Neutrophil (primary cell): ENCODE results near the gene ADAMTSL4.
"Not testable (repeated sequence)": the region's sequence is repeated elsewhere in the genome, so short reads cannot be mapped to it uniquely, and the experiment has no call there.

Source experiments
- H3K27ac ChIP-seq: fragments of 200-600 bp; sonication (generic); 2 replicates; pipeline ENCODE4 v1.5.1; 2016; ENCODE audit warnings: mild to moderate bottlenecking, moderate library complexity
- H3K27me3 ChIP-seq: fragments of 200-600 bp; sonication (generic); 2 replicates; pipeline ENCODE4 v1.6.0; 2016; ENCODE audit warnings: mild to moderate bottlenecking
- H3K36me3 ChIP-seq: fragments of 200-600 bp; sonication (generic); 2 replicates; pipeline ENCODE4 v1.5.1; 2017
- H3K4me1 ChIP-seq, 2 experiments: fragments of 200-600 bp in 1 of 2; sonication (generic) in 1 of 2; 1 replicate in 1 of 2; 2 replicates in 1 of 2; pipeline versions ENCODE4 v1.5.1 to v1.6.1; 2013 to 2016; ENCODE audit warnings: low read depth in 1 of 2, low read length in 1 of 2, mild to moderate bottlenecking in 1 of 2, moderate library complexity in 1 of 2; ENCODE audit not compliant: control insufficient read depth in 1 of 2, insufficient read depth in 1 of 2
- H3K4me3 ChIP-seq, 2 experiments: fragments of 200-600 bp in 1 of 2; sonication (generic) in 1 of 2; 1 replicate in 1 of 2; 2 replicates in 1 of 2; pipeline ENCODE4 v1.5.1; 2013 to 2016; ENCODE audit warnings: low read depth in 1 of 2, low read length in 1 of 2, mild to moderate bottlenecking in 1 of 2, moderate library complexity in 1 of 2
- H3K9me3 ChIP-seq: fragments of 200-600 bp; sonication (generic); 2 replicates; pipeline ENCODE4 v1.5.1; 2016
- CTCF ChIP-seq: fragments of 200-600 bp; sonication (generic); IDR thresholded peaks from 2 replicates; pipeline ENCODE4 v1.5.1; 2016; ENCODE audit warnings: antibody characterized with exemption

Gene ADAMTSL4

GRCh38 chr1:150564051-150564991 is 15.1 kb downstream of the ADAMTSL4 start:
- peak overlapping the region; percentile 85 to 97 for H3K4me3 ChIP-seq
- no peak for TF ChIP-seq CTCF
- H3K9me3 ChIP-seq, result no peaks in the 10 kb centered on the region
- H3K36me3 ChIP-seq, result peaks cover 87% of the 10 kb centered on the region
- no peaks in the 10 kb centered on the region for H3K27me3 ChIP-seq
- H3K27ac ChIP-seq, result peak overlapping the region; percentile 99
- H3K4me1 ChIP-seq, result peaks cover 97 to 99% of the 10 kb centered on the region in 2 experiments

GRCh38 chr1:150565240-150565991 is 16.2 kb downstream of the ADAMTSL4 start:
- Histone ChIP-seq H3K4me3 (peak overlapping the region; percentile 69 to 97), H3K27ac (peak overlapping the region; percentile 99), H3K36me3 (peaks cover 87% of the 10 kb centered on the region), H3K4me1 (peaks cover 97 to 99% of the 10 kb centered on the region in 2 experiments)
- not testable (repeated sequence) for H3K9me3 ChIP-seq, H3K27me3 ChIP-seq

GRCh38 chr1:150566589-150567340 is 17.6 kb downstream of the ADAMTSL4 start:
- H3K4me1 ChIP-seq, result peaks cover 98% of the 10 kb centered on the region in 2 experiments
- H3K36me3 ChIP-seq, result peaks cover 92% of the 10 kb centered on the region
- H3K9me3 ChIP-seq, result no peaks in the 10 kb centered on the region
- no peaks in the 10 kb centered on the region for H3K27me3 ChIP-seq
- peak overlapping the region; percentile 99 for H3K27ac ChIP-seq
- TF ChIP-seq CTCF, result no peak
- peak overlapping the region; percentile 69 to 97 for H3K4me3 ChIP-seq

GRCh38 chr1:150567341-150567716 is 18.1 kb downstream of the ADAMTSL4 start:
- peaks cover 92% of the 10 kb centered on the region for H3K36me3 ChIP-seq
- no peaks in the 10 kb centered on the region for H3K27me3 ChIP-seq
- peak; percentile 29 for TF ChIP-seq CTCF
- peak overlapping the region; percentile 69 to 97 for H3K4me3 ChIP-seq
- H3K4me1 ChIP-seq, result peaks cover 99 to 100% of the 10 kb centered on the region in 2 experiments
- no peaks in the 10 kb centered on the region for H3K9me3 ChIP-seq
- H3K27ac ChIP-seq, result peak overlapping the region; percentile 99

GRCh38 chr1:150567717-150568593 is 18.7 kb downstream of the ADAMTSL4 start:
- no peak for TF ChIP-seq CTCF
- Histone ChIP-seq H3K27me3 (no peaks in the 10 kb centered on the region), H3K9me3 (no peaks in the 10 kb centered on the region), H3K36me3 (peaks cover 92% of the 10 kb centered on the region), H3K4me1 (peaks cover 99% of the 10 kb centered on the region in 2 experiments), H3K27ac (peak overlapping the region; percentile 99), H3K4me3 (peak overlapping the region; percentile 69 to 97)
